Activated CD4-positive, alpha-beta T cell treated with anti-CD3 and anti-CD28 coated beads, Interleukin-10, Interleukin-2, amounts not matched to agents 100 ng/mL and 50 ng/mL, durations not matched to agents 16 hours and 8 hours (primary cell): ENCODE measurements around the gene RTF1.

Experiments used
- DNase-seq: peaks from one replicate; pipeline ENCODE4 v3.0.0-alpha.2; 2020

Gene RTF1

GRCh38 chr15:41489641-41490040 lies 72.7 kb downstream of the RTF1 start:
- no peak for DNase-seq

- DNase-seq = peak; percentile 91
These were observed 73.5 kb downstream of the RTF1 start for GRCh38 chr15:41490355-41490754.

- DNase-seq = no peak
These were observed 75.0 kb downstream of the RTF1 start for GRCh38 chr15:41491889-41492288.

GRCh38 chr15:41492597-41493204 lies 75.8 kb downstream of the RTF1 start:
- DNase-seq = no peak

GRCh38 chr15:41493205-41493901 lies 76.5 kb downstream of the RTF1 start, which contains the start of gene ITPKA:
ITPKA (plus strand) TSS chr15:41493874; CDS start chr15:41493928, 54 bp downstream.
- DNase-seq = peak; percentile 89

GRCh38 chr15:41493902-41494189 lies 77.0 kb downstream of the RTF1 start:
- no peak for DNase-seq

GRCh38 chr15:41494190-41494921 lies 77.5 kb downstream of the RTF1 start:
- peak; percentile 43 for DNase-seq

GRCh38 chr15:41494922-41495735 lies 78.2 kb downstream of the RTF1 start:
- DNase-seq = no peak

- DNase-seq = no peak
These were observed 79.1 kb downstream of the RTF1 start for GRCh38 chr15:41495736-41496599.

- DNase-seq = no peak
These were observed 81.8 kb downstream of the RTF1 start for GRCh38 chr15:41498657-41499056.

GRCh38 chr15:41499109-41499851 lies 82.4 kb downstream of the RTF1 start:
- no peak for DNase-seq

- DNase-seq = peak; percentile 49
These were observed 84.5 kb downstream of the RTF1 start for GRCh38 chr15:41501191-41501917.

GRCh38 chr15:41501931-41502794 lies 85.3 kb downstream of the RTF1 start:
- DNase-seq = no peak

GRCh38 chr15:41502795-41503668 lies 86.1 kb downstream of the RTF1 start:
- DNase-seq = no peak

GRCh38 chr15:41503669-41504010 lies 86.7 kb downstream of the RTF1 start:
- no peak for DNase-seq

- no peak for DNase-seq
These were observed 88.0 kb downstream of the RTF1 start for GRCh38 chr15:41504751-41505492.

- DNase-seq = no peak
These were observed 88.9 kb downstream of the RTF1 start for GRCh38 chr15:41505776-41506175.

GRCh38 chr15:41506796-41507341 lies 90.0 kb downstream of the RTF1 start:
- DNase-seq = no peak
